Measurements from ENCODE around the gene PSME2.
"Not testable (repeated sequence)": the region's sequence is repeated elsewhere in the genome, so short reads cannot be mapped to it uniquely, and the experiment has no call there.

The PSME2 gene

DNA sequence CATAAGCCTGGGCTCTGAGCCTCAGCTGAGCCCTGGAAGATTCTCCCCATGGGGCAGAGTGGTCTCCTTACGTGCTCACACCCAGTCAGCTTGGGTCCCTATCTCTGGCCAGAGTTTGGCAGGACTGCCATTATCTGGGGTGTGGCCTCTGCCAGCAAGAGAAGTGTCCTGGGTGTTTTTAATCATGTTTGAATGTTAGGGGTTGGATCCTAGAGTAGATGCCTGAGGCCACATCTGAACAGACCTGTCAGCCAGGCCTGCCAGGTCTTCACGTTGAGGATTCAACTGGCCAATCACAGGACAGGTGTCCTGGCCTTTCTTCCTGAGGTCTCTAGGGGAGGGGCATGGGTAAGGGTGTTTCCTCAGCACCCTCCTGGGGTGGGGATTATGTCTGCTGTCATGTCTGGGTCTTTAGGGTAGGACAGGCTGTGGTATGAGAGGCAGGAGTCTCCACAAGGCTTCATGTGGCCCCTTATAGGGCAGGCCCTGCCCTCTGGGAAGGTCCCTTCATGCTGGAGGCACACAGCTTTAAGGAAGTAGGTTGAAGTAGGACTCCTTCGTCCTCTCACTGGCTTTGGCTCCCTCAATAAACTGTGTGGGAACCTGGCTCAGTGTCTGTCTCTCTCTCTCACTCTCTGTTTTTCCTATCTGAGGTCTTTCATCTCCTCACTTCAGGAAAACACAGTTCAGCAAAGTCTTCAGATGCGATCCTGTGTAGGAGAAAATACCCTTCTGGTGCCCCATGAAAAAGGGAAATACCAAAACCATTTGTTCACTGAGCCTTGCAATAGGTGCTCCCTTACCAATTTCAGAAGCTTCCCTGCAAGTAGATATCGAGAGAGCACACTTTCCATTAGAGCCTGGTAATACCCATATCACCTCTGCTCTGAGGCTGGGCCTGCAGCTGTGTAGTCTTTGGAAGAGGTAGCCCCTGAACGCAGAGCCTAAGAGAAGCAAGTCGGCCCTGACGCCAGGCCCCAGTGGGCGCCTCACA is 22.7 kb downstream of the PSME2 start:
- no peak for DNase-seq
- intact Hi-C loops (cut with DNase I) = no loop called here

DNA sequence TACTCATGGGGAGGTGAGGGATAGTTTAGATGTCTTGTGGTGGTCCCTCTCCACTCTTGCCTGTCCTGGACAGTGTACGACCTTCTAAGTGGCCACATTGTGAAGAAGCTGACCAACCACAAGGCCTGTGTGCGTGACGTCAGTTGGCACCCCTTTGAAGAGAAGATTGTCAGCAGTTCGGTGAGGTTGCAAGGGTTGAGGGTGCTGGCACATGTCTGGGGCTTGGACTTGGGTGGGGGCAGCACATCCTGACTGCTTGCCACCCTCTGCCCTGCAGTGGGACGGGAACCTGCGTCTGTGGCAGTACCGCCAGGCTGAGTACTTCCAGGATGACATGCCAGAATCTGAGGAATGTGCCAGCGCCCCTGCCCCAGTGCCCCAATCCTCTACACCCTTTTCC is 23.5 kb downstream of the PSME2 start:
- intact Hi-C loops (cut with DNase I) = no loop called here
- no peak for DNase-seq

DNA sequence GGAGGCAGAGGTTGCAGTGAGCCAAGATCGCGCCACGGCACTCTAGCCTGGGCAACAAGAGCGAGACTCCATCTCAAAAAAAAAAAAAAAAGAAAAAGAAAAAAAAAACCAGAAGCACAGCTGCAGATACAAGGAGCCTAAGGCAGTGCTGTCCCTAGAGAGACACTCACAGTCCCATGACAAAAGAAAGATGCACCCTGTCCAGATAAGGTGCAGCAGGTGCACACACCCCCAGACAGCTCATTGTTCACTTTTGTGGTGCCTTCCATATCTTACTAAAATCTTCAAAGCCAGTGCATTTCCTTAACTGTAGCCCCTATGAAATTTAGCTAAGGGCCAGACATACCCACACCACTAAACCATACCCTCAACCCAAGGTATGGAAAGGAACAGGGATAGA is 24.0 kb downstream of the PSME2 start:
- intact Hi-C loops (cut with DNase I) = no loop called here
- DNase-seq = no peak

GRCh38 chr14:24121210-24121609 is 25.2 kb downstream of the PSME2 start:
- DNase-seq = no peak

DNA sequence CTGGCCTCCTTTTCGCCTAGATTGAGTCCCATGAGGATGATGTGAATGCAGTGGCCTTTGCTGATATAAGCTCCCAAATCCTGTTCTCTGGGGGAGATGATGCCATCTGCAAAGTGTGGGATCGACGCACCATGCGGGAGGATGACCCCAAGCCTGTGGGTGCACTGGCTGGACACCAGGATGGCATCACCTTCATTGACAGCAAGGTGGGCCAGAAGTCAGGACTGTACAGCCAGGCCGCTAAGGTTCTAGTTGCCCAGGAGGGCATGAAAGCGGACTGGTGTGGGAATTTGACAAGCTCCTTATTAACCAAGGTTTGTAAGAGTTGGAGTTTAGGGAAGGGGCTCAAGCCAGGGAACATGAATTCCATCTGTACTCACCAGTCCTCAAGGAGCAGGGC is 26.7 kb downstream of the PSME2 start:
- no peak for DNase-seq
- intact Hi-C loops (cut with DNase I) = no loop called here

More at GRCh38 chr14:24121210-24121609, 25.2 kb downstream of the PSME2 start:
- intact Hi-C loops (cut with DNase I) = no loop called here

DNA sequence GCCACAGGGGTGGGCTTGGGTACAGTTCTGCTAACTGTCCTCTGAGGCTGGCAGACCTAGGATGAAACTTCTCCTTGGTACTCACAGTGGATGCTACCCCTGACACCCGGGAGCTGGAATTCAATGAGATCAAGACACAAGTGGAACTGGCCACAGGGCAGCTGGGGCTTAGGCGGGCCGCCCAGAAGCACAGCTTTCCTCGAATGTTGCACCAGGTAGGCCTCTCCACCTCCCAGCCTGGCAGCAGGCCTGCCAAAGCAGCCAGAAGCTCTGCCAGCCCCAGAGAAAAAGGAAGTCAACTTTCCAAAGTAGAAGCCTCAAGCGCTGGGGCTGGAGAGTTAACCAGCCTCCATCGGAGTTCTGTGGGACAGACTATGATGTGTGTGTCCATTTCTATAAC is 29.2 kb downstream of the PSME2 start:
- intact Hi-C loops (cut with DNase I) = no loop called here
- DNase-seq = no peak

- intact Hi-C loops (cut with DNase I) = no loop called here
These were observed 30.1 kb downstream of the PSME2 start for GRCh38 chr14:24116128-24116814.

DNA sequence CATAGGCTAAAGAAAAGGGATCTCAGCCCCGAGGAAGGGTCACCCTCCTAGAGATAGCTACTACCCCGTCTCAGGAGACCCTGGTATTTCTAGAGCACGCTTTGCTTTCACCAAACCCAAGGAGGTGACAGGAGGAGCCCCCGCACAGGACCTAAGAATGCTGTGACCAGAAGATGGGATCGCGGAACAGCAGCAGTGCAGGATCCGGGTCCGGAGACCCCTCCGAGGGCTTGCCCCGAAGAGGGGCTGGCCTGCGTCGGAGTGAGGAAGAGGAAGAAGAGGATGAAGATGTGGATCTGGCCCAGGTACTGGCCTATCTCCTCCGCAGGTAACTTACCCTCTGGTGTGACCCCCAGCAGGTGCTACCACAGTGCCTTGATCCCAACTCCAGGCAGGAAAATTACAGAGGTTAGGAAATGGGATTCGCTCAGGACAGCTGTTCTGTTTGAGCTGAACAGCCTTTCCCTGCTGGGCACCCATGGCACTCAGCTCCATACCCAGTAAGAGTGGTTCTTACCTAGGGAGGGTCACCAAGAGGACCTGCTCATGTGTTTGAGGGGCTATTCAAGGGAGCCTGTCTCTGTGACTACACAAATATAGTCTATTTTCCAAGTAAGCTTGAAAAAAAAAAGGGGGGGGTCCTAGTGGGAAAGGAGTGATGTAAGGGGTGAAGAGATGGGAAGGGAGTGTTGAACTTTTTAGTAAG is 30.8 kb downstream of the PSME2 start:
- DNase-seq = no peak
- intact Hi-C loops (cut with DNase I) = loop anchor here (2.0 kb wide), 1 partner anchor 25 kb away; the partner anchor contains the start of gene EMC9

More at GRCh38 chr14:24116128-24116814, 30.1 kb downstream of the PSME2 start:
- DNase-seq = no peak

- DNase-seq = peak; percentile 95 to 99 (median 98)
- intact Hi-C loops (cut with DNase I) = loop anchor here (2.0 kb wide), 1 partner anchor 26 kb away; the partner anchor contains the start of gene EMC9
These were observed 31.6 kb downstream of the PSME2 start, which contains the start of the genes DCAF11 and NRL for GRCh38 chr14:24114532-24115421. Gene DCAF11 (plus strand): TSS chr14:24114777. CDS start chr14:24115595, 818 bp downstream. Gene NRL (minus strand): TSS chr14:24114949. CDS start chr14:24082848, 32,101 bp downstream.

GRCh38 chr14:24113801-24114531 is 32.4 kb downstream of the PSME2 start:
- DNase-seq = peak; percentile 68 to 94 (median 82)
- intact Hi-C loops (cut with DNase I) = loop anchor here (2.0 kb wide), 1 partner anchor 27 kb away; the partner anchor contains the start of gene EMC9

- intact Hi-C loops (cut with DNase I) = no loop called here
- DNase-seq = no peak
These were observed 33.0 kb downstream of the PSME2 start for GRCh38 chr14:24113379-24113800.

DNA sequence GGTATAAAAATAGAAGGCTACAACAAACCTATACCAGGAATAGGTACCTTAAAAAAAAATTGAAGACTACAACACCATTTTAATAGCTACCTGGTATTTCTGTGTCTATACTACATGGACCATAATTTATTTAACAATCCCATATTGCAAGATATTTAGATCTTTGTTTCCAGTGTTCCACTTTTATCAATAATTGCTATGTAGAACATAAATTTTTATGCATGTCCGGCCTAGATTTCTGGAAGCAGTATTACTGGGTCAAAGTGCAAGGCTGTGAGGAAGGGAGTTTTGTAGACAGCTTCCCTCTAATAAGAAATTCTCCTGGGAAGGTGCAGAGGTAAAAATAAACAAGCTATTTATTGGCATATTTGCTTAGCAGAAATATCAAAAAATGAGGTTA is 35.9 kb downstream of the PSME2 start:
- no peak for DNase-seq
- intact Hi-C loops (cut with DNase I) = no loop called here

DNA sequence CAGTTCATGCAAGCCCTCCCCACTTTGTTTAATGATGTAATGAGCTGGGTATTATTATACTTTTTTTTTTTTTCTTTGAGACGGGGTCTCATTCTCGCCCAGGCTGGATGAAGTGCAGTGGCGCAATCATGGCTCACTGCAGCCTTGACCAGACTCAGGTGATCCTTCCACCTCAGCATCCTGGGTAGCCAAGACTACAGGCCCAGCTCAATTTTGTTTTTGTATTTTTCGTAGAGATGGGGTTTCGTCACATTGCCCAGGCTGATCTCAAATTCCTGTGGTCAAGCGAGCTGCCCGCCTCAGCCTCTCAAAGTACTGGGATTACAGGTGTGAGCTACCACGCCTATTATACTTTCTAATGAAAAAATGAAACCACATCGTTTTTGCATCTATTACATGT is 36.4 kb downstream of the PSME2 start:
- DNase-seq = no peak
- intact Hi-C loops (cut with DNase I) = no loop called here

GRCh38 chr14:24108336-24108874 is 38.0 kb downstream of the PSME2 start:
- intact Hi-C loops (cut with DNase I) = no loop called here
- DNase-seq = no peak

DNA sequence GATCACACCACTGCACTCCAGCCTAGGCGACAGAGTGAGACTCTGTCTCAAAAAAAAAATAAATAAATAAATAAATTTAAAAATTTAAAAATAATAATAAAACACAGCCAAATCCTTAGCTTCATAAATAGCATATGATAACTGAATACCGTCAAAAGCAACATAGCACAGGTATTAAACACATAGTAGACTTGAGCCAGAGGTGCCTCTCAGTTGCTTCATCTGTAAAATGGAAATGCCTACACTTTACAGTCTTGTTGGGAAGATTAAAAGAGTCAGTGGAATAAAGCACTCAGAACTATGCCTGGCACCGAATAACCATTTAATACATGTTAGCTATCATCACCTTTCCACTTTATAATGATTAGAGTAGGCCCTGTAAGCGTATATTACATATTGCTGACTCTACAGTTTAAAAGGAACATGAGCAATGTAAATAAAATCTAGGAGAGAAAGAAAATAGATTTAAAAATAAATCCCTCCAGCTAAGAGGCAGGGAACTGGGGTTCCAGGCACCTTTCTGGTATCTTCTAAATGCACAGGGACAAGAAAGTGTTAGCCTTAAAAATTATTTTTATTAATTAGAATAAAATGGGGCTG is 39.6 kb downstream of the PSME2 start:
- intact Hi-C loops (cut with DNase I) = no loop called here
- no peak for DNase-seq

DNA sequence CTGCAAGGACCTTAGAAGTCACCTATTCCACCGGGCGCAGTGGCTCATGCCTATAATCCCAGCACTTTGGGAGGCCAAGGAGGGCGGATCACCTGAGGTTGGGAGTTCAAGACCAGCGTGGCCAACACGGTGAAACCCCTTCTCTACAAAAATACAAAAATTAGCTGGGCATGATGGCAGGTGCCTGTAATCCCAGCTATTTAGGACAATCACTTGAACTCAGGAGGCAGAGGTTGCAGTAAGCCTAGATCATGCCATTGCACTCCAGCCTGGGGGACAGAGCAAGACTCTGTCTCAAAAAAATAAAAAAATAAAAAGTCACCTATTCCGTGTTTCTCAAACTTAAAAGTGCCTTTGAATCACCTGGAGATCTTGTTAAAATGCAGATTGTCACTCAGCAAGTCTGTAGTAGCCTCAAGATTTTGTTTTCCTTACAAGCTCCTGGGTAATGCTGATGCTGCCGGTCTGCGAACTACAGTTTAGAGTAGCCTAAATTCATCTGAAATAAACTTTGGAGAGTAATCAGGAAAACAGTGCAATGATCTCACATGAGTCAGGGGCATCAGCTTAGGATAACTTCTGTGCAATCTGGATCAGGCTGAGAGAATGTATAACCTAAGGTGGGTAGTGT is 40.7 kb downstream of the PSME2 start:
- intact Hi-C loops (cut with DNase I); DNase-seq: not testable (repeated sequence)

Measured in head of caudate nucleus (tissue), 42 donors.